Activated B cell treated with CpG ODN at 0.5 μM for 24 hours (primary cell): ENCODE results near the gene STX1A. TPM values are rescaled to one million over a fixed set of nuclear protein-coding genes. Genes with fewer than 3 reads are reported as not detected.

Experiments used
- ATAC-seq: fragments of 200-7000 bp; cut with Tn5 transposase; one replicate; pipeline ENCODE4 v1.10.0; 2021; ENCODE audit warnings: low read depth, mild to moderate bottlenecking, moderate library complexity
- CTCF ChIA-PET: fragments of 350-600 bp; sonication (Branson Sonifier 250); formaldehyde crosslinking; loops from one replicate; lab custom pipeline; 2021; ENCODE audit warnings: antibody characterized with exemption; lab: Charles Lee
- POLR2A ChIA-PET: fragments of 350-600 bp; sonication (Branson Sonifier 250); formaldehyde crosslinking; loops from one replicate; lab custom pipeline; 2021; ENCODE audit warnings: antibody characterized with exemption; lab: Charles Lee
- DNase-seq: peaks from one replicate; pipeline ENCODE4 v3.0.0; 2022
- H3K27ac Mint-ChIP-seq: one replicate; pipeline ENCODE4 v1.8.0; 2020; ENCODE audit warnings: mixed read lengths
- H3K27me3 Mint-ChIP-seq: one replicate; pipeline ENCODE4 v1.8.0; 2021; ENCODE audit warnings: mixed read lengths
- H3K36me3 Mint-ChIP-seq: one replicate; pipeline ENCODE4 v1.8.0; 2021; ENCODE audit warnings: low read depth, mixed read lengths
- H3K4me1 Mint-ChIP-seq: one replicate; pipeline ENCODE4 v1.8.0; 2021; ENCODE audit warnings: mixed read lengths
- H3K4me3 Mint-ChIP-seq: one replicate; pipeline ENCODE4 v1.8.0; 2020; ENCODE audit warnings: mild to moderate bottlenecking, mixed read lengths
- H3K9me3 Mint-ChIP-seq: one replicate; pipeline ENCODE4 v1.8.0; 2020; ENCODE audit warnings: mixed read lengths
- CTCF ChIP-seq: fragments of 200-600 bp; IDR thresholded peaks from one replicate; pipeline ENCODE4 v1.8.0; 2022; ENCODE audit warnings: antibody characterized with exemption, mild to moderate bottlenecking
- intact Hi-C: fragments of 100-400 bp; cut with micrococcal nuclease; formaldehyde crosslinking; loops from one replicate; pipeline ENCODE4 v1.15.1; 2024
- total RNA-seq: library from RNA; stranded (reverse); gene quantifications from 2 replicates; pipeline ENCODE4 v1.2.3, GENCODE V29; 2022

Gene STX1A
- total RNA-seq, 1 donor from 2014 or later: 1.8 TPM

- ChIA-PET CTCF (no interaction called here), POLR2A (no interaction called here)
- Mint-ChIP-seq H3K27me3 (peaks cover 5% of the 10 kb centered on the region), H3K36me3 (no peaks in the 10 kb centered on the region), H3K4me3 (no peak overlapping the region), H3K27ac (no peak overlapping the region), H3K4me1 (no peaks in the 10 kb centered on the region), H3K9me3 (no peaks in the 10 kb centered on the region)
- ATAC-seq (no peak), DNase-seq (no peak)
- intact Hi-C loops: no loop called here
- no peak for TF ChIP-seq CTCF
Measured at GRCh38 chr7:73761854-73762658, 42.6 kb upstream of the STX1A start.

GRCh38 chr7:73758581-73759138 lies 39.2 kb upstream of the STX1A start:
- Mint-ChIP-seq H3K4me1 (no peaks in the 10 kb centered on the region), H3K27ac (no peak overlapping the region), H3K9me3 (no peaks in the 10 kb centered on the region), H3K36me3 (no peaks in the 10 kb centered on the region), H3K4me3 (no peak overlapping the region), H3K27me3 (peaks cover 1% of the 10 kb centered on the region)
- ATAC-seq: no peak
- no peak for DNase-seq
- no peak for TF ChIP-seq CTCF
- intact Hi-C loops: no loop called here
- ChIA-PET CTCF (no interaction called here), POLR2A (no interaction called here)

GRCh38 chr7:73749931-73750776 lies 30.7 kb upstream of the STX1A start:
- DNase-seq (no peak), ATAC-seq (no peak)
- Mint-ChIP-seq H3K27ac (no peak overlapping the region), H3K4me3 (no peak overlapping the region), H3K27me3 (peaks cover 5% of the 10 kb centered on the region), H3K36me3 (no peaks in the 10 kb centered on the region), H3K4me1 (peaks cover 4% of the 10 kb centered on the region), H3K9me3 (no peaks in the 10 kb centered on the region)
- TF ChIP-seq CTCF: no peak
- CTCF ChIA-PET: no interaction called here
- POLR2A ChIA-PET: no interaction called here
- intact Hi-C loops: no loop called here

GRCh38 chr7:73746378-73746777 lies 26.9 kb upstream of the STX1A start:
- CTCF ChIA-PET: no interaction called here
- H3K9me3 Mint-ChIP-seq: no peaks in the 10 kb centered on the region
- ATAC-seq: no peak
- POLR2A ChIA-PET: no interaction called here
- no peak for TF ChIP-seq CTCF
- H3K27me3 Mint-ChIP-seq: peaks cover 3% of the 10 kb centered on the region
- no peak overlapping the region for H3K27ac Mint-ChIP-seq
- peaks cover 4% of the 10 kb centered on the region for H3K4me1 Mint-ChIP-seq
- DNase-seq: no peak
- H3K36me3 Mint-ChIP-seq: no peaks in the 10 kb centered on the region
- intact Hi-C loops: no loop called here
- no peak overlapping the region for H3K4me3 Mint-ChIP-seq
